ENCODE data around the gene CELF5. TPM values are rescaled to one million over a fixed set of nuclear protein-coding genes. Genes with fewer than 3 reads are reported as not detected.

CELF5 gene
- total and polyA plus RNA-seq, 2 donors (not counting 1 experiment from before 2014, with no cell fraction given), result 0.15 TPM; not detected in 1

DNA sequence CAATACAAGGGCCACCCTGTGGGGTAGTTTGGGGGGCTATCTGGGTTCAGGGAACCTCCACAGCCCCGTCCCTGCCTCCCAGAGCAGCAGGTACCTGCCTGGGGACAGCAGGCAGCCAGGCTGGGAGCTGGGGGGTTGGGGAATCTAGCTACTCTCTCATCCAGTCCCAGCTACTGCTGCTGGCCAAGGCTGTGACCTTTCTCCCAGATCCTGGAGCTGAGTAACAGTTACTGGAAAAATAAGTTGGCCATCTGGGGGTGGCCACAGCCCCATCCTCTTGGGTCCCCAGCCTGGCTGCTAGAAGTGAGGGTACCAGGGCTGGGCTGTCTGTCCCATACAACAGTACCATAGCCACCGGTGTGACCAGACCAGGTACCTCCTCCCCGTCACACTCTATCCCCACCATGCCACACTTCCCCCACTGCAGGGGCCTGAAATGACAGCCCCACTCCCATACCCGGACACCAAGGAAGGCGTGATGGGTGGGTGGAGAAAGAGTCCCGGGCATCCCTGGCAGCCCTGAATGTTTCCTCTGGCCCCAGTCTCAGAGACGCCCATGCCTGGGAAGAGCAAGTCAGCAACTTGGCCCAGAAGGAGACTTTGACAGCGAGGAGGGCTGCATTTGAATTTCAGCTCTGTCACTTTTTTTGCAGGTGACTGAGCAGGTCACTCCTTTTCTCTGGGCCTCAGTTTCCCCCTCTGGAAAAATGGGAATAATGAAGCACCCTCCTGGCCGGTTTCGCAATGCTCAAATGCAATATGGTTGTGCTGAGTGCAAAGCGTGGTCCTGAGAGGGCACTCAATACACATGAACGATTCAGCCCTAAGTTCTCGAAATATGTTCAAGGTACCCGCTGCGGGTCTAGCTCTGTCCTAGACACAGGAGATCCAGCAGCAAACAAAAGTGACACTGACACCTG is 111.2 kb downstream of the CELF5 start:
- H3K27ac Mint-ChIP-seq, result no peak overlapping the region
- POLR2A ChIA-PET, result no interaction called here
- H3K4me1 ChIP-seq (ENCODE audit: control insufficient read depth in 2 of 2, insufficient read depth in 2 of 2, low read length in 2 of 2), result peaks cover 5 to 8% of the 10 kb centered on the region in 2 donors
- no peak overlapping the region for H3K9ac ChIP-seq (ENCODE audit: low read length)
- H3K4me2 ChIP-seq (replicated peaks; ENCODE audit: low read depth, low read length, poor library complexity, severe bottlenecking), result no peak overlapping the region
- ATAC-seq (ENCODE audit: low read depth) (no peak), DNase-seq (no peak)
- H3K4me3 ChIP-seq (ENCODE audit: control extremely low read depth in 1 of 5, extremely low read depth in 1 of 5, insufficient read depth in 1 of 5, low read depth in 2 of 5, low read length in 4 of 5), result no peak overlapping the region
- TF ChIP-seq, protein P1, sequence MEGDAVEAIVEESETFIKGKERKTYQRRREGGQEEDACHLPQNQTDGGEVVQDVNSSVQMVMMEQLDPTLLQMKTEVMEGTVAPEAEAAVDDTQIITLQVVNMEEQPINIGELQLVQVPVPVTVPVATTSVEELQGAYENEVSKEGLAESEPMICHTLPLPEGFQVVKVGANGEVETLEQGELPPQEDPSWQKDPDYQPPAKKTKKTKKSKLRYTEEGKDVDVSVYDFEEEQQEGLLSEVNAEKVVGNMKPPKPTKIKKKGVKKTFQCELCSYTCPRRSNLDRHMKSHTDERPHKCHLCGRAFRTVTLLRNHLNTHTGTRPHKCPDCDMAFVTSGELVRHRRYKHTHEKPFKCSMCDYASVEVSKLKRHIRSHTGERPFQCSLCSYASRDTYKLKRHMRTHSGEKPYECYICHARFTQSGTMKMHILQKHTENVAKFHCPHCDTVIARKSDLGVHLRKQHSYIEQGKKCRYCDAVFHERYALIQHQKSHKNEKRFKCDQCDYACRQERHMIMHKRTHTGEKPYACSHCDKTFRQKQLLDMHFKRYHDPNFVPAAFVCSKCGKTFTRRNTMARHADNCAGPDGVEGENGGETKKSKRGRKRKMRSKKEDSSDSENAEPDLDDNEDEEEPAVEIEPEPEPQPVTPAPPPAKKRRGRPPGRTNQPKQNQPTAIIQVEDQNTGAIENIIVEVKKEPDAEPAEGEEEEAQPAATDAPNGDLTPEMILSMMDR (IDR thresholded peaks at IDR 0.05), result no peak
- no peak for TF ChIP-seq EZH2 (IDR thresholded peaks at IDR 0.05; ENCODE audit: borderline replicate concordance, insufficient read depth, low read depth, low read length, poor library complexity, severe bottlenecking)
- H3K79me2 ChIP-seq (ENCODE audit: control insufficient read depth, insufficient read depth, low read length), result no peaks in the 10 kb centered on the region
- H3K27ac ChIP-seq (ENCODE audit: low read length in 2 of 2), result no peak overlapping the region
- peaks cover 0 to 4% (median 0%) of the 10 kb centered on the region in 3 donors for H3K9me3 ChIP-seq (ENCODE audit: control extremely low read depth in 1 of 3, control insufficient read depth in 2 of 3, insufficient read depth in 1 of 3, low read length in 2 of 3)
- H4K20me1 ChIP-seq (ENCODE audit: control insufficient read depth, insufficient read depth, low read length, poor library complexity, severe bottlenecking), result no peaks in the 10 kb centered on the region
- H2AFZ ChIP-seq (ENCODE audit: insufficient read depth, low read depth, low read length, poor library complexity, severe bottlenecking), result no peak overlapping the region
- 92% methylated on average over 12 of the region's 15 CpGs for WGBS (ENCODE audit: insufficient coverage)
- peaks cover 0 to 29% (median 6%) of the 10 kb centered on the region in 4 experiments for H3K27me3 ChIP-seq (replicated peaks in 1 of 4; ENCODE audit: control extremely low read depth in 1 of 4, control insufficient read depth in 3 of 4, insufficient read depth in 4 of 4, low read length in 3 of 4)
- CTCF ChIA-PET, result interaction anchor here (1.0 to 2.9 kb wide), 3 partner anchors 30 to 94 kb away, joined by 5 to 8 read pairs (median 7); no protein-coding TSS in a partner anchor
- peaks cover 10% of the 10 kb centered on the region for H3K27me3 Mint-ChIP-seq
- intact Hi-C loops (cut with micrococcal nuclease), result no loop called here
- H3K4me3 Mint-ChIP-seq, result no peak overlapping the region
- no peaks in the 10 kb centered on the region for H3K36me3 ChIP-seq (replicated peaks in 1 of 2; ENCODE audit: control extremely low read depth in 1 of 2, control insufficient read depth in 1 of 2, extremely low read depth in 1 of 2, insufficient read depth in 2 of 2, low read length in 1 of 2)
- H3K4me1 Mint-ChIP-seq, result peaks cover 4% of the 10 kb centered on the region
- H3K9me3 Mint-ChIP-seq (ENCODE audit: insufficient read depth), result no peaks in the 10 kb centered on the region

DNA sequence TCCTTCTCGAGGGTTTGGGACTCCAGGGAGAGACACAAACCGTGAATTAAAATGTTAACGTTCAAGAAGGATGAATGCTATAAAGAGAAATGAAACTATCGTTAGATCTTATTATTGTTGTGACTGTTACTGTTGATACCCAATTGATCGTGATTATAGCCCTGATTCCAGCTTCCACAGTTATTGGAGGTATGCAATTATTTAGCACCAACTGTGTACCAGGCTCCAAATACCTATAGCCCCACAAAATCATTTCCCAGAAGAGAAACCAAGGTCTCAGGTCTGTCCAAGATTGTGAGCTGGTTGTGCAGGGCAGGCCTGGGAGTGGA is 111.9 kb downstream of the CELF5 start:
- no peak overlapping the region for H3K4me3 ChIP-seq (ENCODE audit: control extremely low read depth in 1 of 5, extremely low read depth in 1 of 5, insufficient read depth in 1 of 5, low read depth in 2 of 5, low read length in 4 of 5)
- intact Hi-C loops (cut with micrococcal nuclease), result no loop called here
- no peak overlapping the region for H3K4me2 ChIP-seq (replicated peaks; ENCODE audit: low read depth, low read length, poor library complexity, severe bottlenecking)
- CTCF ChIA-PET, result interaction anchor here (1.0 to 1.5 kb wide), 2 partner anchors 31 to 93 kb away, joined by 5 to 7 read pairs; no protein-coding TSS in a partner anchor
- no peak for TF ChIP-seq EZH2 (IDR thresholded peaks at IDR 0.05; ENCODE audit: borderline replicate concordance, insufficient read depth, low read depth, low read length, poor library complexity, severe bottlenecking)
- TF ChIP-seq, protein P1 (IDR thresholded peaks at IDR 0.05), result no peak
- no peak overlapping the region for H2AFZ ChIP-seq (ENCODE audit: insufficient read depth, low read depth, low read length, poor library complexity, severe bottlenecking)
- H3K36me3 ChIP-seq (replicated peaks in 1 of 2; ENCODE audit: control extremely low read depth in 1 of 2, control insufficient read depth in 1 of 2, extremely low read depth in 1 of 2, insufficient read depth in 2 of 2, low read length in 1 of 2), result no peaks in the 10 kb centered on the region
- peaks cover 0 to 29% (median 6%) of the 10 kb centered on the region in 4 experiments for H3K27me3 ChIP-seq (replicated peaks in 1 of 4; ENCODE audit: control extremely low read depth in 1 of 4, control insufficient read depth in 3 of 4, insufficient read depth in 4 of 4, low read length in 3 of 4)
- H3K9me3 ChIP-seq (ENCODE audit: control extremely low read depth in 1 of 3, control insufficient read depth in 2 of 3, insufficient read depth in 1 of 3, low read length in 2 of 3), result peaks cover 0 to 4% (median 0%) of the 10 kb centered on the region in 3 donors
- DNase-seq (no peak), ATAC-seq (ENCODE audit: low read depth) (no peak)
- H3K4me3 Mint-ChIP-seq, result no peak overlapping the region
- H3K4me1 ChIP-seq (ENCODE audit: control insufficient read depth in 2 of 2, insufficient read depth in 2 of 2, low read length in 2 of 2), result peaks cover 5 to 8% of the 10 kb centered on the region in 2 donors
- H3K27ac ChIP-seq (ENCODE audit: low read length in 2 of 2), result no peak overlapping the region
- no peaks in the 10 kb centered on the region for H3K79me2 ChIP-seq (ENCODE audit: control insufficient read depth, insufficient read depth, low read length)
- WGBS (ENCODE audit: insufficient coverage), result 70% methylated on average over 4 of the region's 5 CpGs
- peaks cover 10% of the 10 kb centered on the region for H3K27me3 Mint-ChIP-seq
- H3K4me1 Mint-ChIP-seq, result peaks cover 4% of the 10 kb centered on the region
- no peak overlapping the region for H3K9ac ChIP-seq (ENCODE audit: low read length)
- no peak overlapping the region for H3K27ac Mint-ChIP-seq
- H3K9me3 Mint-ChIP-seq (ENCODE audit: insufficient read depth), result no peaks in the 10 kb centered on the region
- POLR2A ChIA-PET, result no interaction called here
- no peaks in the 10 kb centered on the region for H4K20me1 ChIP-seq (ENCODE audit: control insufficient read depth, insufficient read depth, low read length, poor library complexity, severe bottlenecking)

Measured in B cell (primary cell).